ENCODE data around the gene SOBP.

SOBP gene

DNA sequence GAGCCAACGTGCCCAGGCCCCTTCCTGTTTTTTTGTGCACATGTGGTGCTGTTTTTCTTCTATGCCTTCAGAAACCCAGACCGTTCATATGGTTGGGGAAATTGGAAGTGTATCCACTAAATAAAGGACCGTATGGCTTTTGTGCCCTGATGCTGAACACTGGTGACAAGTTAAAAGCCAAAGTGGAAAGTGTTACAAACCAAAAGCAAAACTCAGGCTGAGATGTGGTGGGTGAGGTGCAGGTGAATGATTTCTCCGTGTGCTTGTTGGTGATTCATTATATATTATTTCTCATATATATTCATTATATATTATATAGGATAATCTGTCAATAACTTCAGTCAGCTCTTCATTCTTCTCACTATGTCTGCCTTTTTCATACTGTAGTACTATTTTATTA lies 148.6 kb downstream of the SOBP start:
- Mint-ChIP-seq H3K4me3 (no peak overlapping the region), H3K4me1 (peaks cover 44% of the 10 kb centered on the region), H3K36me3 (ENCODE audit: low read depth) (peaks cover 30% of the 10 kb centered on the region), H3K27ac (no peak overlapping the region), H3K27me3 (ENCODE audit: low read depth) (no peaks in the 10 kb centered on the region), H3K9me3 (no peaks in the 10 kb centered on the region)
- TF ChIP-seq, protein P1, sequence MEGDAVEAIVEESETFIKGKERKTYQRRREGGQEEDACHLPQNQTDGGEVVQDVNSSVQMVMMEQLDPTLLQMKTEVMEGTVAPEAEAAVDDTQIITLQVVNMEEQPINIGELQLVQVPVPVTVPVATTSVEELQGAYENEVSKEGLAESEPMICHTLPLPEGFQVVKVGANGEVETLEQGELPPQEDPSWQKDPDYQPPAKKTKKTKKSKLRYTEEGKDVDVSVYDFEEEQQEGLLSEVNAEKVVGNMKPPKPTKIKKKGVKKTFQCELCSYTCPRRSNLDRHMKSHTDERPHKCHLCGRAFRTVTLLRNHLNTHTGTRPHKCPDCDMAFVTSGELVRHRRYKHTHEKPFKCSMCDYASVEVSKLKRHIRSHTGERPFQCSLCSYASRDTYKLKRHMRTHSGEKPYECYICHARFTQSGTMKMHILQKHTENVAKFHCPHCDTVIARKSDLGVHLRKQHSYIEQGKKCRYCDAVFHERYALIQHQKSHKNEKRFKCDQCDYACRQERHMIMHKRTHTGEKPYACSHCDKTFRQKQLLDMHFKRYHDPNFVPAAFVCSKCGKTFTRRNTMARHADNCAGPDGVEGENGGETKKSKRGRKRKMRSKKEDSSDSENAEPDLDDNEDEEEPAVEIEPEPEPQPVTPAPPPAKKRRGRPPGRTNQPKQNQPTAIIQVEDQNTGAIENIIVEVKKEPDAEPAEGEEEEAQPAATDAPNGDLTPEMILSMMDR (IDR thresholded peaks at IDR 0.05; ENCODE audit: unreplicated experiment in 3 of 3): no peak

DNA sequence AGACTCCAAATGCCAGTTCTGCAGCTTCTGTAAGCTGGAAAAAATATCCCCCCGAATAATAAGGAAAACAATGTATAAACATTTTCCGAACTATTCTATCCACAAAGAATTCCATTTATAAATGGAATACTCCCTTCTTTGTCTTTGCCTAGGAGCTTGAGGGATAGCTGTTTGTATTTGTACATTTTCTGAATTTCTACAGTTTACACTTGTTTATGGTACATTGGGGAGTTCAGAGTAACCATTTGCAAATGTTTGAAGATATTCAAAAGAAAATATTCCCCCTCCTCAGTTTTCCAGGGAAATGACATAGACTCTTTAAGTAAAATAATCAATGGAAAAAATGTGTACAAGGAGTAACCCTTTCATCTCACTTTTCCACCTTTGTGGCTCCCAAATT lies 149.6 kb downstream of the SOBP start:
- H3K9me3 Mint-ChIP-seq: no peaks in the 10 kb centered on the region
- peaks cover 25% of the 10 kb centered on the region for H3K36me3 Mint-ChIP-seq (ENCODE audit: low read depth)
- no peaks in the 10 kb centered on the region for H3K27me3 Mint-ChIP-seq (ENCODE audit: low read depth)
- TF ChIP-seq, protein P1 (IDR thresholded peaks at IDR 0.05; ENCODE audit: unreplicated experiment in 3 of 3): no peak
- H3K27ac Mint-ChIP-seq: no peak overlapping the region
- peaks cover 40% of the 10 kb centered on the region for H3K4me1 Mint-ChIP-seq
- no peak overlapping the region for H3K4me3 Mint-ChIP-seq

GRCh38 chr6:107641071-107641470 lies 151.2 kb downstream of the SOBP start:
- Mint-ChIP-seq H3K36me3 (ENCODE audit: low read depth) (peaks cover 15% of the 10 kb centered on the region), H3K9me3 (no peaks in the 10 kb centered on the region), H3K4me1 (peaks cover 54% of the 10 kb centered on the region), H3K27ac (peak overlapping the region in 2 of 3 experiments; percentile 54 to 68), H3K4me3 (no peak overlapping the region), H3K27me3 (ENCODE audit: low read depth) (peaks cover 3% of the 10 kb centered on the region)
- TF ChIP-seq, protein P1 (IDR thresholded peaks at IDR 0.05; ENCODE audit: unreplicated experiment in 3 of 3): no peak

GRCh38 chr6:107641500-107641941 lies 151.6 kb downstream of the SOBP start:
- Mint-ChIP-seq H3K27ac (peak overlapping the region in 2 of 3 experiments; percentile 54 to 68), H3K9me3 (no peaks in the 10 kb centered on the region), H3K27me3 (ENCODE audit: low read depth) (peaks cover 3% of the 10 kb centered on the region), H3K4me3 (no peak overlapping the region), H3K4me1 (peaks cover 54% of the 10 kb centered on the region), H3K36me3 (ENCODE audit: low read depth) (peaks cover 10% of the 10 kb centered on the region)
- TF ChIP-seq, protein P1 (IDR thresholded peaks at IDR 0.05; ENCODE audit: unreplicated experiment in 3 of 3): no peak

DNA sequence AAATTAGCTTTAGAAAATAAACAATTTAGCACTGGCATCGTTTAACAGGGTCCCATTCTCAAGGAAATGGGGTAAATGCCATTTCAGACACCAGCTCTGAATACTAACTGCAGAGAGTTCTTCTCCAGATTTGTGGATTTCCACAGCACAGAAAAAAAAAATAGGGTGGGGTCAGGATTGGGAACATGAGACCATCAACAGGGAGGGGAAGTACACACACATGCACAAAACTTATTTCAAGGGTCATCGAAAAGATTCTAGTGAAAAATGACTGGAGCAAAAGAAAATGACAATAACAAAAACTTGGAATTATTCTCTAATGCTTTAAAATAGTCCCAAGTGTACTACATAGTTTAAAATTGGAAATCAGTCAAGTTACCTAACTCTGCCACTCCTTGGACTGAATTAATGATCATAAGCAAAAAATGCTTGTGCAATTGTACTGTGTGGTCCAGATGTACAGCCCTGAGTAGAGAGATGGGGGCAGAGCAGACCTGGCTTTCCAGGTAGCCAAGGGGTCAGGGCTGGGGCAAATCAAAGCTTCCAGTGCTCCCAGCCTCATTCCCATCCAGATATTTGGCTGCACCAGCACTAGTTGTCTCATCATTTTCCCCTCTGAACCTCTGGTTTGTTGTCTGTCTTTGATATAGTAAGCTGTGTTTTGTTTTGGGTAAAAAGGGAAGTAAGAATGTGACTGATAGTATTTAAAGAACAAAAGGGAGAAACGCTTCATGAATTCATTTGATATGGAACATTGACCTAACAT lies 152.4 kb downstream of the SOBP start:
- TF ChIP-seq, protein P1 (IDR thresholded peaks at IDR 0.05; ENCODE audit: unreplicated experiment in 3 of 3): no peak
- H3K4me1 Mint-ChIP-seq: peaks cover 49% of the 10 kb centered on the region
- peak overlapping the region in 1 of 3 experiments; percentile 26 for H3K4me3 Mint-ChIP-seq
- H3K27me3 Mint-ChIP-seq (ENCODE audit: low read depth): peaks cover 3% of the 10 kb centered on the region
- H3K36me3 Mint-ChIP-seq (ENCODE audit: low read depth): peaks cover 2% of the 10 kb centered on the region
- no peaks in the 10 kb centered on the region for H3K9me3 Mint-ChIP-seq
- H3K27ac Mint-ChIP-seq: peak overlapping the region; percentile 54 to 85 (median 68)

- Mint-ChIP-seq H3K36me3 (ENCODE audit: low read depth) (no peaks in the 10 kb centered on the region), H3K27me3 (ENCODE audit: low read depth) (peaks cover 3% of the 10 kb centered on the region), H3K4me3 (no peak overlapping the region), H3K4me1 (peaks cover 55% of the 10 kb centered on the region), H3K27ac (peak overlapping the region; percentile 54 to 85 (median 68)), H3K9me3 (no peaks in the 10 kb centered on the region)
- TF ChIP-seq, protein P1 (IDR thresholded peaks at IDR 0.05; ENCODE audit: unreplicated experiment in 3 of 3): no peak
Observed at GRCh38 chr6:107642861-107643328, 153.0 kb downstream of the SOBP start.

Data from nephron (organoid).